SH-SY5Y (cell line): ENCODE measurements around the gene PRSS23.

ENCODE experiments used
- GATA2 ChIP-seq: IDR thresholded peaks from 2 replicates; pipeline ENCODE4 v1.6.1; 2011; ENCODE audit warnings: mild to moderate bottlenecking, low read depth, low read length
- GATA3 ChIP-seq: IDR thresholded peaks from 2 replicates; pipeline ENCODE4 v1.6.1; 2011; ENCODE audit warnings: low read depth, mild to moderate bottlenecking, low read length, moderate library complexity

PRSS23 gene

DNA sequence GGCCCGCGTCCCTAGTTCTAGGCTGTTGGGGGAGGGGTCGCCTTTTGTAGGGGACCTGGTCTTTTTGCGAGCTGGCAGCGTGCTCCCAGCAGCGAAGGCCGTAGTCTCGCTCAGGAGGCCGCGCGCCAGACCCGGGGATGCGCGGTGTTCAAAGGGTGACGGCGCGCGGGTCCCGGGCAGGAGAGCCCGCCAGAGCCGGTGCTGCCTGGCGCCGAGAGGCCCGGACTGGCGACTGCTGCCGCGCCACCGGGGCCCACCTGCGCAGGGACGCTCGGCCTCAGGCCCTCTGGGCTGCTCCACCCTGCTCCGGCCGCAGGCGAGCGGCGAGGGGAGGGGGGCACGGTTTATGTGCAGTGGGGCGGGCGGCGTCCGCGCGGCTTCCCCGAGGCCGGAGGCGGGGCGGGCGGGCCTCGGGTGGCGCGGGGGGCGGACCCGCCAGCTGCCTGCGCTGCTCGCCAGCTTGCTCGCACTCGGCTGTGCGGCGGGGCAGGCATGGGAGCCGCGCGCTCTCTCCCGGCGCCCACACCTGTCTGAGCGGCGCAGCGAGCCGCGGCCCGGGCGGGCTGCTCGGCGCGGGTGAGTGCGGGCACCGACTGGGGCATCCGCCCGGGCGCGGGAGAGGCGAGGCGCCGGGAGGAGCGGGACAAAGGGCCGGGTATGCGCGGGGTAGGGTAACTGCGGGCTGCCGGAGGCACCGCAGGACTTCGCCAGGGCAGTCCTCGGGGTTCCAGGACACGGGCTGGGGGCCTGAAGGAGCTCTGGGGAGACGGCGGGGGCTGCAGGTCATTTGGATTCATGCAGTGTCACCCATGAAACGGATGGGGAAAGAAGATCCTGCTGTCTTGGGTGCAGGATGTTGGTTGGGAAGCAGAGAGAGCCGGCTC lies at the start of gene PRSS23:
PRSS23 (plus strand) TSS at position 467 of the 884 bp plus-strand sequence. CDS start 7,102 bp downstream, outside the sequence.
- TF ChIP-seq GATA3 (no peak), GATA2 (no peak)

- no peak for TF ChIP-seq GATA2
- TF ChIP-seq GATA3: no peak
Measured at GRCh38 chr11:86753459-86753858, 46.9 kb upstream of the PRSS23 start.

- no peak for TF ChIP-seq GATA2
- no peak for TF ChIP-seq GATA3
Measured at GRCh38 chr11:86755146-86755545, 45.2 kb upstream of the PRSS23 start.

- TF ChIP-seq GATA2 (no peak), GATA3 (no peak)
Measured at GRCh38 chr11:86758171-86758570, 42.2 kb upstream of the PRSS23 start.

DNA sequence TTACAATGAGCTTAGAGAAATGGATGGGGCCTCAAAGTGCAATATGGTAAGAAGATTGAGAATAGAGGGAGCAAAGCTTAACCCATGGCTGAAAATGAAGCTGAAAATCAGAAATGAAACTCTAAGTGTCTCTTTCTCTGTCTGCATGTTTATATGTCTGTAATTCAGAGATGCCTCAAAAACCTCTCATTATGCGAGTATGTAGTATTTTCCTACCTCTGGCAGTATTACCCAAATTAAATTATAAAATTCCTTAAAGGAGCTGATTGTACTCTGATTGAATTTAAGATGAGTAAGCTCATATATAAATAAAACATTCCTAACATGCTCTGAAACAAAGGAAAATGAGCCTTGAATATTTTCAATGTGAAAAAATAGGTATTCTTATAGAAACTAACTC lies 39.8 kb upstream of the PRSS23 start:
- TF ChIP-seq GATA2 (no peak), GATA3 (no peak)

GRCh38 chr11:86761978-86762377 lies 38.4 kb upstream of the PRSS23 start:
- TF ChIP-seq GATA2 (no peak), GATA3 (no peak)

GRCh38 chr11:86765203-86765602 lies 35.1 kb upstream of the PRSS23 start:
- TF ChIP-seq GATA3 (no peak), GATA2 (no peak)

GRCh38 chr11:86765878-86766277 lies 34.5 kb upstream of the PRSS23 start:
- no peak for TF ChIP-seq GATA3
- no peak for TF ChIP-seq GATA2

GRCh38 chr11:86769219-86769618 lies 31.1 kb upstream of the PRSS23 start:
- TF ChIP-seq GATA2: no peak
- no peak for TF ChIP-seq GATA3

DNA sequence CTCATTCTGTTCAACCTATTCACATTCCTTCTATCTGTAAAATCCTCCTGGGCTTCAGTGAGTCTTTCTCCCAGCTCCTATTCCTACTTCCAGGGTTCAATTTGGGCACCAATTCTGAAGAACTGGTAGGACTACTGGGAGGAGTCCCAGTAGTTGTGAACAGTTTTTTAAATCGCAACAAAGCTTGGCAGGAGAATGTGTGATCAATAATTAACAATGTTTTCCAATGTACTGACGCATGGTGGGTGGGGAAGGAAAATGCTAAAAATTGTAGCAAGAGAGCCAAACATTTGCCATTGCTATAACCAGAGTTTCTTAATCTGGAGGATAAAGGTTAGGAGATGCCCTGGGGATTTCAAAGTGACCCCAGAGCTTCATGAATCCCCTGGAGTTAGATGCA lies 27.3 kb upstream of the PRSS23 start:
- TF ChIP-seq GATA3: no peak
- TF ChIP-seq GATA2: no peak

DNA sequence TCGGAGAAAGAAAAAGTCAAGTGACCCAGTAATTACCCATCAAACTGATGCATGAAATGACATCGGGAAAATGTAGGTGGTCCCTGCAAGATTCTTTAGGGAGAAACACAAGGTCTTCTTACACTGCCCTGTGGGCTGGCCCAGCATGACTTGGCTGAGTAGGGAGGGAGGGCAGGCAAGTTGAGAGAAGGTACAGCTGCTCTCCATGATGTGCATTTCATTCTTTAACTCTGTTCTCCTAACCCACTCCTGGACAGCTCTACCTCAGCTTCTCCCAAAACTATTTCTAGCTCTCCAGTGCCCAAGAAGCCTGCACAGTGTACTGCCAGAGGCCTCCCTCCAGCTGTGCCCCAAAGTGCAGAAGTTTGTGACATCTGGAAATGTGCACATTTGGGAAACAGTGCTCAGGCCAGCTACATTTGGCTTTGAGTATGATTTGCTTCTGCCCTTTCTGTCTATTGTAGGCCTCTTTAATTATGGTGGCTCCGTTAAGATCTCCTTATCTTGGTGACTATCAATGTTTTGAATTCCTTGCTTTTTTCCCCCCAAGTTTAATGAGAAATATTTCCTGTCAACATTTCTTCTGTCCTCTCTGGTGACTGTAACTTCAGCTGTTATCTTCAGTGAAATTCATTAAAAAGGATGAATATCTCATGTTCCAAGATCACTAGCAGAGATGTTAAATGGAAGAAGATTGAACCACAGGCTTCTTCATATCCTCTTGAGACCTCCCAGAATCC lies 26.7 kb upstream of the PRSS23 start:
- no peak for TF ChIP-seq GATA3
- no peak for TF ChIP-seq GATA2

DNA sequence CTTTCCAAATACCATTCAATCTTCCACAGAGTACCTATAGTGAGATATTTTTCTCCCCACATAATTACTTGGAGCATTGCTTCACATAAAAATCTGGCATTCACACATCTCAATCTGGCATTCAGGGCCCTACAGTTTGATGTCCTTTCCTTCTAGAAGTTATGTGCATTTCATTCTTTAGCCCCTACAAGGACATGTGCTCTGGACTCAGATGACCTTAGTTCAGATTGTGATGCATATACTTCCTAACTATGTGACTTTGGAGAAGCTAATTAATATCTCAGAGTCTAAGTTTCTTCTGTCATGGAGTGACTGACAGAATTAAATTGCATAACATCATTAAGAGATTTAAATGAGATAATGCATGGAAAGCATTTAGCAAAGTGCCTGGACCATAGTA lies 25.9 kb upstream of the PRSS23 start:
- TF ChIP-seq GATA3 (no peak), GATA2 (no peak)

GRCh38 chr11:86775361-86775760 lies 25.0 kb upstream of the PRSS23 start:
- TF ChIP-seq GATA3 (no peak), GATA2 (no peak)

DNA sequence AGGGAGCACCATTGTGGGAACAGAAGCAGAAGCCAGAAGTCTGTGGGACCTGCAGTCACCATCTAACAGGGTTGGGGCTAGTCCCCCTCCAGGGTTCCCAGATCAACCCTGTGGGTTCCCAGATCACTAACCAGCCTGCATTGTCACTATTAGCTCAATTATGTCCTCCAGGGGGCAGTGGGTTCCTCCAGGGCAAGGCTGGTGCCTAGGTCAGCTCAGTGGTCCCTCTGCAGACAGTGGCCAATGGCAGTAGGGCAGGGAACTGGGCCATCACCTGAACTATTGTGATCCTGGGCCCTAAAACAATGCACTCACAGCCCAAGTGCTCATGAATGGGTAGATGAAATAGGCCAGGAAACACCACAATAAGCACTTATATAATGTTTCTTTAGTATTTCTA lies 18.8 kb upstream of the PRSS23 start:
- TF ChIP-seq GATA2: no peak
- no peak for TF ChIP-seq GATA3

GRCh38 chr11:86782742-86783141 lies 17.6 kb upstream of the PRSS23 start:
- TF ChIP-seq GATA3 (no peak), GATA2 (no peak)
